Osteoblast (primary cell): ENCODE measurements around the gene APOBEC3F. TPM values are rescaled to one million over a fixed set of nuclear protein-coding genes. Genes with fewer than 3 reads are reported as not detected.

Experiments used
- DNase-seq: peaks from one replicate; pipeline ENCODE4 v3.0.0; 2011; ENCODE audit warnings: low spot score, mixed read lengths; ENCODE audit not compliant: insufficient read length; ENCODE audit errors: missing footprints
- H2AFZ ChIP-seq: 2 replicates; pipeline ENCODE4 v1.6.0; 2011; ENCODE audit warnings: mild to moderate bottlenecking, low read length
- H3K27ac ChIP-seq: 2 replicates; pipeline ENCODE4 v1.5.1; 2011; ENCODE audit warnings: mild to moderate bottlenecking, low read depth, low read length, moderate library complexity
- H3K27me3 ChIP-seq: 2 replicates; pipeline ENCODE4 v1.6.0; 2012; ENCODE audit warnings: mild to moderate bottlenecking, control low read depth, inconsistent platforms, low read length, moderate library complexity; ENCODE audit not compliant: insufficient read depth
- H3K36me3 ChIP-seq: 2 replicates; pipeline ENCODE4 v1.5.1; 2011; ENCODE audit warnings: mild to moderate bottlenecking, low read length, control low read depth, moderate library complexity; ENCODE audit not compliant: insufficient read depth
- H3K4me1 ChIP-seq: 2 replicates; pipeline ENCODE4 v1.5.1; 2011; ENCODE audit warnings: mild to moderate bottlenecking, low read length, control low read depth, moderate library complexity; ENCODE audit not compliant: insufficient read depth
- H3K4me2 ChIP-seq: 2 replicates; pipeline ENCODE4 v1.6.0; 2011; ENCODE audit warnings: mild to moderate bottlenecking, low read length; ENCODE audit not compliant: insufficient read depth
- H3K4me3 ChIP-seq: fragments of 200-600 bp; sonication (generic); 3 replicates; pipeline ENCODE4 v1.5.1; 2012; ENCODE audit warnings: mild to moderate bottlenecking, low read length, inconsistent platforms; ENCODE audit not compliant: insufficient read depth
- H3K79me2 ChIP-seq: 2 replicates; pipeline ENCODE4 v1.6.0; 2012; ENCODE audit warnings: mild to moderate bottlenecking, low read length, control low read depth, inconsistent platforms; ENCODE audit not compliant: insufficient read depth
- H3K9me3 ChIP-seq: 2 replicates; pipeline ENCODE4 v1.5.1; 2011; ENCODE audit warnings: low read depth, low read length, control low read depth
- H4K20me1 ChIP-seq: 2 replicates; pipeline ENCODE4 v1.6.0; 2012; ENCODE audit warnings: mild to moderate bottlenecking, low read length, control low read depth; ENCODE audit not compliant: insufficient read depth
- total RNA-seq: library from RNA; depleted of rRNA; stranded (reverse); fragments of >200 nt; gene quantifications from 2 replicates; pipeline ENCODE4 v1.2.3, GENCODE V29; 2012
- TF ChIP-seq, protein P1 (sequence below): IDR thresholded peaks from 2 replicates; pipeline ENCODE4 v1.5.1; 2011; ENCODE audit warnings: mild to moderate bottlenecking, low read depth, low read length, moderate library complexity; ENCODE audit errors: extremely low read depth

APOBEC3F gene
- total RNA-seq, 1 donor: 5.1 TPM

DNA sequence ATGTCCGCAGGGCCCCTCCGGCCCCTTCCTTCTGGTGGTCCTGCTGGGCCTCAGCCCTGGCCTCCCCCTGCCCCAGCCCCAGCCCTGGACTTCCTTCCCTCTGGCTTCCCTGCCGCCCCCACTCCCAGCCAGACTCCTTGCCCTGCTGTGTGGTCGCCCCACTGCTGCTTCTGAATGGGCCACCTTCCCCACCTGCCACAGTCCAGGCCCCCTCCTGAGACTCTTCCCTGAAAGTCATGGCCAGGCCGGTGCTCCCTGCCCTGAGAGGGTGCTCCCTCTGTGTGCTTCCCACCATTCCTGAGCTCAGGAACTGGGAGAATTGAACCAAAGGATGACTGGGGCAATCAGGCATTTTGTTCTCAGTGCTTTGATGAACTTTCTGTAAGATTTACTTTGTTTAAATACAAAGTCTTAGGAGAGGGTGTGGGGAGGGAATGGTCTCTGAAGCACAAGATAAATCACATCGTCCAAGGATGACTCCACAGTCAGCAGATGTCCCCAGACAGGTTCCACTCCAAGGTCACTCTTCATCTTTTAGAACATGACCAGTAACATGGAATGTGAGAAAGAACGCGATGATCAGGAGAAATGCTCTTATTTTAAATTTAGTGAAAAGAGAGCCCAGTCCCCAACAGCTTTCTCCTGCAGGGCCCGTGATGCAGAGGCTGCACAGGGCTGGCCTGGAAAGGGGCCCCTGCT, 19.0 kb upstream of the APOBEC3F start:
- Histone ChIP-seq H3K4me2 (peak overlapping the region; percentile 81), H3K36me3 (no peaks in the 10 kb centered on the region), H3K9me3 (no peaks in the 10 kb centered on the region), H3K27me3 (no peaks in the 10 kb centered on the region), H3K4me3 (peak overlapping the region; percentile 74), H3K27ac (peak overlapping the region; percentile 41), H4K20me1 (no peaks in the 10 kb centered on the region), H2AFZ (peak overlapping the region; percentile 59), H3K4me1 (peaks cover 8% of the 10 kb centered on the region), H3K79me2 (peaks cover under 1% of the 10 kb centered on the region)
- TF ChIP-seq, protein P1, sequence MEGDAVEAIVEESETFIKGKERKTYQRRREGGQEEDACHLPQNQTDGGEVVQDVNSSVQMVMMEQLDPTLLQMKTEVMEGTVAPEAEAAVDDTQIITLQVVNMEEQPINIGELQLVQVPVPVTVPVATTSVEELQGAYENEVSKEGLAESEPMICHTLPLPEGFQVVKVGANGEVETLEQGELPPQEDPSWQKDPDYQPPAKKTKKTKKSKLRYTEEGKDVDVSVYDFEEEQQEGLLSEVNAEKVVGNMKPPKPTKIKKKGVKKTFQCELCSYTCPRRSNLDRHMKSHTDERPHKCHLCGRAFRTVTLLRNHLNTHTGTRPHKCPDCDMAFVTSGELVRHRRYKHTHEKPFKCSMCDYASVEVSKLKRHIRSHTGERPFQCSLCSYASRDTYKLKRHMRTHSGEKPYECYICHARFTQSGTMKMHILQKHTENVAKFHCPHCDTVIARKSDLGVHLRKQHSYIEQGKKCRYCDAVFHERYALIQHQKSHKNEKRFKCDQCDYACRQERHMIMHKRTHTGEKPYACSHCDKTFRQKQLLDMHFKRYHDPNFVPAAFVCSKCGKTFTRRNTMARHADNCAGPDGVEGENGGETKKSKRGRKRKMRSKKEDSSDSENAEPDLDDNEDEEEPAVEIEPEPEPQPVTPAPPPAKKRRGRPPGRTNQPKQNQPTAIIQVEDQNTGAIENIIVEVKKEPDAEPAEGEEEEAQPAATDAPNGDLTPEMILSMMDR: no peak
- DNase-seq: peak; percentile 76

DNA sequence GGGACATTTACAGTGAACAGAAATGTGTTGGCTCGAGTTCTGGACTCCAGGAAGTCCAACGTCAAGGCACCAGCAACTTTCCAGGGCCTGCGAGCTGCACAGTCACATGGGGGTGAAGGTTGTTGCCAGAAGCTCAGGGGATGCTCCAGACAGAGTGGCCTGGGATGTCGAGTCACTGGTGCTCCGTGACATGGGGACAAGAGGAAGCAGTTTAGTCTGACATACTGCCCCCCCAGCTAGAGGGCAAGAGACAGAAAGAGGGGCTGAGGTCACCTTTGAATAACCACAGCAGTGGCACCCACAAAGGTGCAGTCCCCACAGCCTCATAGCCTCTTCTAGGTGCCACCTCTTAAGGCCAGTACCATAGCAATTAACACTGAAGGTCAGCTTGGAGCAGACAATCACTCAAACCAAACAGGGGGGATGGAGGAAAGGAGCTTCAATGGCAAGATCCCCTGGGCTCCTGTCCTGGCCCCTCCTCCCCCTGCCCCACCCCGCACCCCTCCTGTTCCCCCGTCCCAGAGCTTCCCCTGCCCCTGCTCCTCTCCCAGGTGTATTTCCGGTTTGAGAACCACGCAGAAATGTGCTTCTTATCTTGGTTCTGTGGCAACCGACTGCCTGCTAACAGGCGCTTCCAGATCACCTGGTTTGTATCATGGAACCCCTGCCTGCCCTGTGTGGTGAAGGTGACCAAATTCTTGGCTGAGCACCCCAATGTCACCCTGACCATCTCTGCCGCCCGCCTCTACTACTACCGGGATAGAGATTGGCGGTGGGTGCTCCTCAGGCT, 15.9 kb upstream of the APOBEC3F start:
- H3K4me3 ChIP-seq: no peak overlapping the region
- H3K79me2 ChIP-seq: no peaks in the 10 kb centered on the region

DNA sequence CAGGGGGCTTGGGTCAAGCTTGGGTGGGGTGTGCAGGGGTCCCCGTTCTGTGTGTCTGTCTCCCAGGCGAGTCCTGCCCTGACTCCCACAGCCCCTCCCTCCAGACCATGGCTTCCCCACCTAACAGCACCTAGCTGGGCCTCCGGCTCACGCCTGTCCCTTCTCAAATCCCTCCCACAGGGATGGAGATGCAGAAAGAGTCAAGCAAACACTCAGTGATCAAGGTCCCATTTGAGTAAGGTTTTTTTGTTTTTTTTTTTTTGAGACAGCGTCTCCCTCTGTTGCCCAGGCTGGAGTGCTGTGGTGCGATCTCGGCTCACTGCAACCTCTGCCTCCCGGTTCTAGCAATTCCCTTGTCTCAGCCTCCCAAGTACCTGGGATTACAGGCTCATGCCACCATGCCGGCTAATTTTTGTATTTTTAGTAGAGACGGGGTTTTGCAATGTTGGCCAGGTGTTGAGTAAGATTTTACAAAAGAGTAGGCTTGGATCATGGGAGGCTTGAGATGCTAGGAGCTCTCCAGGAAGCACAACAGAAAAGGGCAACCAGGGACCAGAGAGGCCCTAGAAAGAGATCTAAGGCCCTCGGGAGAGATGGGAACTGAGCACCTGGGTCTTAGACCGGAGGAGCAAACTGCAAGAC, 14.0 kb upstream of the APOBEC3F start:
- Histone ChIP-seq H3K4me3 (no peak overlapping the region), H3K27ac (no peak overlapping the region), H3K27me3 (no peaks in the 10 kb centered on the region), H3K9me3 (no peaks in the 10 kb centered on the region), H3K36me3 (no peaks in the 10 kb centered on the region), H2AFZ (no peak overlapping the region), H3K4me2 (no peak overlapping the region), H4K20me1 (no peaks in the 10 kb centered on the region), H3K79me2 (no peaks in the 10 kb centered on the region), H3K4me1 (peaks cover 7% of the 10 kb centered on the region)
- TF ChIP-seq, protein P1: no peak
- DNase-seq: no peak

More for the DNA sequence above, 15.9 kb upstream of the APOBEC3F start:
- DNase-seq: no peak
- H3K27ac ChIP-seq: no peak overlapping the region
- H3K9me3 ChIP-seq: no peaks in the 10 kb centered on the region
- no peak overlapping the region for H2AFZ ChIP-seq
- H3K27me3 ChIP-seq: no peaks in the 10 kb centered on the region
- TF ChIP-seq, protein P1: no peak
- no peaks in the 10 kb centered on the region for H3K36me3 ChIP-seq
- no peaks in the 10 kb centered on the region for H4K20me1 ChIP-seq
- peaks cover 8% of the 10 kb centered on the region for H3K4me1 ChIP-seq
- no peak overlapping the region for H3K4me2 ChIP-seq

DNA sequence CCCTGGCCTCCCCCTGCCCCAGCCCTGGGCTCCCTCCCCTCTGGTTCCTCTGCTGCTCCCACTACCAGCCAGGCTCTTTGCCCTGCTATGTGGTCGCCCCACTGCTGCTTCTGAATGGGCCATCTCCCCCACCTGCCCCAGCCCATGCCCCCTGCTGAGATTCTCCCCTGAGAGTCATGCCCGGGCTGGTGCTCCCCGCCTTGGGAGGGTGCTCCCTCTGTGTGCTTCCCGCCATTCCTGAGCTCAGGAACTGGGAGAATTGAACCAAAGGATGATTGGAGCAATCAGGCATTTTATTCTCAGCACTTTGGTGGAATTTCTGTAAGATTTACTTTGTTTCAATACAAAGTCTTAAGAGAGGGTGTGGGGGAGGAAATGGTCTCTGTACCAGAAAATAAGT, 12.9 kb upstream of the APOBEC3F start:
- no peaks in the 10 kb centered on the region for H3K36me3 ChIP-seq
- no peak overlapping the region for H3K4me3 ChIP-seq
- no peaks in the 10 kb centered on the region for H4K20me1 ChIP-seq
- H2AFZ ChIP-seq: no peak overlapping the region
- H3K4me1 ChIP-seq: no peaks in the 10 kb centered on the region
- H3K9me3 ChIP-seq: no peaks in the 10 kb centered on the region
- H3K4me2 ChIP-seq: no peak overlapping the region
- no peak for DNase-seq
- no peaks in the 10 kb centered on the region for H3K27me3 ChIP-seq
- H3K79me2 ChIP-seq: no peaks in the 10 kb centered on the region
- no peak overlapping the region for H3K27ac ChIP-seq
- TF ChIP-seq, protein P1: no peak
